ENCODE measurements around the gene CKLF.

Gene CKLF

DNA sequence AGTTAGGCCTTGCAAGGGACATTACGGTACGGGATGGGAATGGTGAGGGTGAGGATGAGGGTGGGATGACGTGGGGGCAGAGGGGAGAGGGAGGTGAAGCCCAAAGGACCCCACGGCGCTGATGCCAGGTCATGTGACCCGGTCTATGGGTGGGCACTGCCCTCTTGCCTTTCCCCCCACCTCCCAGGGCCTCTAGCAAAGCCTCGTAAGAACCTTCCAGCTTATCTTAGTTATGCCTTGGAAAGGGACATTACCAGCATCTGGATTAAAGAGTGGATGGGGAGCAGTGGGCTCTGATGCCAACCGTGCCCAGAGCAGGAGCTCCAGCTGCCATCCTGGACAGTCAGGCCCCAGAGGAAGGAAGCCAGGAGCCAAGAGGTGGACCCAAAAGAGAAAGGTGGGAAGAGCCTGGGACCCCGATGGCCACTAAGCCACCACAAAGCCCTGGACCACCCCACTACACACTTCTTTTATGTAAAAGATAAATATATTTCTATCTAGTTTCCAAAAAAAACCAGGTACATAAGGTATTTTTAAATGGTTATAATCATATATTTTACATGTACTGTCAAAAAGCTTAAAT, 43.4 kb upstream of the CKLF start:
- no peak for DNase-seq
- Histone ChIP-seq H3K36me3 (no peaks in the 10 kb centered on the region), H3K9me3 (no peaks in the 10 kb centered on the region), H3K4me3 (ENCODE audit: low read depth, low read length) (no peak overlapping the region), H3K4me1 (peaks cover 9% of the 10 kb centered on the region), H3K27me3 (no peaks in the 10 kb centered on the region)
- TF ChIP-seq, protein P1, sequence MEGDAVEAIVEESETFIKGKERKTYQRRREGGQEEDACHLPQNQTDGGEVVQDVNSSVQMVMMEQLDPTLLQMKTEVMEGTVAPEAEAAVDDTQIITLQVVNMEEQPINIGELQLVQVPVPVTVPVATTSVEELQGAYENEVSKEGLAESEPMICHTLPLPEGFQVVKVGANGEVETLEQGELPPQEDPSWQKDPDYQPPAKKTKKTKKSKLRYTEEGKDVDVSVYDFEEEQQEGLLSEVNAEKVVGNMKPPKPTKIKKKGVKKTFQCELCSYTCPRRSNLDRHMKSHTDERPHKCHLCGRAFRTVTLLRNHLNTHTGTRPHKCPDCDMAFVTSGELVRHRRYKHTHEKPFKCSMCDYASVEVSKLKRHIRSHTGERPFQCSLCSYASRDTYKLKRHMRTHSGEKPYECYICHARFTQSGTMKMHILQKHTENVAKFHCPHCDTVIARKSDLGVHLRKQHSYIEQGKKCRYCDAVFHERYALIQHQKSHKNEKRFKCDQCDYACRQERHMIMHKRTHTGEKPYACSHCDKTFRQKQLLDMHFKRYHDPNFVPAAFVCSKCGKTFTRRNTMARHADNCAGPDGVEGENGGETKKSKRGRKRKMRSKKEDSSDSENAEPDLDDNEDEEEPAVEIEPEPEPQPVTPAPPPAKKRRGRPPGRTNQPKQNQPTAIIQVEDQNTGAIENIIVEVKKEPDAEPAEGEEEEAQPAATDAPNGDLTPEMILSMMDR (IDR thresholded peaks at IDR 0.05; ENCODE audit: low read depth, low read length), result no peak

DNA sequence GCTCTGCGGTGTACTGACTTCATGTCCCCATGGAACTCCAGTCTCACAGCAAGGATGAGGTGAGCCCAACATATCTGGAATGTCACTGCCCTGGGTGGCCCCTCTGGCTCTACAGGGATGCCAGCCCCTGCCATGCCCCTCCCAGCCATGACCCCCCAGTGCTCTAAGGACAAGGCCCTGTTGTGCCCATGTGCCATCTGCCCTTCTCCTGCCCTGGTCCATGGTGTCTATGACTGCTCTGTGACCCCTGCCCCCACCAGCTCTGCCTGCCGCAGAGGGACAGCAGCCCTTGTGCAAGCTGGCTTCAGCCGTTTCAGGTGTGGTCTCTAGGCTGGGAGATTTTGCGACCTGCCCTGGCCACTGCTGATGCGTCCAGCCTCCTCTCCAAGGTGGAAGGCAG, 42.8 kb upstream of the CKLF start:
- Histone ChIP-seq H3K36me3 (no peaks in the 10 kb centered on the region), H3K4me1 (peaks cover 9% of the 10 kb centered on the region), H3K27me3 (no peaks in the 10 kb centered on the region), H3K9me3 (no peaks in the 10 kb centered on the region), H3K4me3 (ENCODE audit: low read depth, low read length) (no peak overlapping the region)
- no peak for DNase-seq
- TF ChIP-seq, protein P1 (IDR thresholded peaks at IDR 0.05; ENCODE audit: low read depth, low read length), result no peak

DNA sequence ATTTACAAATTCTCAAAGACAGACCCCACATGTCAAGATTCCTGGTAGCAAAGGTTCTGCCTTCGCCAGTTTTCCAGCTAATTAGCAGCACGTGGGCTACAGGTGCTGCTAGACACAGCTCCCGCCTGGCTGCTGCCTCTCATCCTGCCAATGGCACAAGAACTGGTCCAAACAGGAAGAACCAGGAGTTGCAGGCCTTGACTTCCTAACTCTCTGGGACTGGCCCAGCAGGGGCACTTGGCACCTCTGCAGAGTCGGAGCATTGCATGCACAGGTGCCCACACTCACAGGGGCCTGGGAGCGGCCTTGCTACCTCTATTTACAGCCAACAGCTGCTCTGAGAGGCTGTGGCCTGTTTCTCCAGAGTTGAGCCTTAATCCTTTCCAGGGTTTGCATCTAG, 42.1 kb upstream of the CKLF start:
- Histone ChIP-seq H3K4me3 (ENCODE audit: low read depth, low read length) (no peak overlapping the region), H3K27me3 (no peaks in the 10 kb centered on the region), H3K36me3 (no peaks in the 10 kb centered on the region), H3K4me1 (peaks cover 9% of the 10 kb centered on the region), H3K9me3 (no peaks in the 10 kb centered on the region)
- no peak for DNase-seq
- TF ChIP-seq, protein P1 (IDR thresholded peaks at IDR 0.05; ENCODE audit: low read depth, low read length), result no peak

DNA sequence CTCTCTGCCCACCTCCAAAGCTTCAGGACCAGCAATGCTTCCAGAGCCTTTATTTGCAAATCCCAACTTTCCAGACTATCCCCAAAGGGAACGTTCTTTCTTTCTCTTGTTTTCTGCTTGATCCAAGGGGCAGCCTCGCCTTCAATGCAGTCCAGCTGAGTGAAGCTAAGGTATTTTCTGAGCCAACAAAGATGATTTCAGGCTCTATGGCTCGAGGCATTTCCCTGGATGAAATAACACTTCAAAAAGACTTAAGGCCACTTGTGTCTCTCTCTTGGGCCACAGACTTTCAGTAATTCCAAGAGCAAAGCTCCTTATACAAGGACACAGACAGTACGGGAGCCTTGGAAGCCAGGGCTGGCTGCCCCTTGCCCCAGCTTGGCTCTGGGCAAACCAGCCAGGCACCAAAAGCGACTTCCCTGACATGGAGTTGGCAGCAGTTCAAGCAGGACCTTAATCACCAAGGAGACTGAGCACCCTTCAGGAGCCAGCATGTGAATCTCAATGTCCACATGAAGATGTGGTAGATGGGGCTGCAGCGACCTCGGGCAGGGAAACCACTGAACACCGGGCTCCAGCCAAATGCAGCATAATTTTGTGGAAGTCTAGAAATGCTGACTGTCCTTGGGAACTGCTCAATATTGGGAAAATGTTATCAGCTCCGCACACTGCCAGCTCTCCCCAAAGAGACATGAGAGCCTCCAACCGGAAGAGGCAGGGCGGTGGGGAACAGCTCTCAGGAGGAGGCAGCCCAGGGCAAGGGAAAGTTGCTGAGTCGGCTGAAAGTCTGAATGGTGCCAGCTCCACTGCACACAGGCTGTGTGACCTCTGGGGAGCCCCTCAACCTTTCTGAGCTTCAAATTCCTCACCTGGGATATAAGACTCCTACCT, 41.4 kb upstream of the CKLF start:
- peaks cover 9% of the 10 kb centered on the region for H3K4me1 ChIP-seq
- no peak for DNase-seq
- H3K9me3 ChIP-seq, result no peaks in the 10 kb centered on the region
- TF ChIP-seq, protein P1 (IDR thresholded peaks at IDR 0.05; ENCODE audit: low read depth, low read length), result no peak
- H3K27me3 ChIP-seq, result no peaks in the 10 kb centered on the region
- H3K36me3 ChIP-seq, result no peaks in the 10 kb centered on the region
- no peak overlapping the region for H3K4me3 ChIP-seq (ENCODE audit: low read depth, low read length)

DNA sequence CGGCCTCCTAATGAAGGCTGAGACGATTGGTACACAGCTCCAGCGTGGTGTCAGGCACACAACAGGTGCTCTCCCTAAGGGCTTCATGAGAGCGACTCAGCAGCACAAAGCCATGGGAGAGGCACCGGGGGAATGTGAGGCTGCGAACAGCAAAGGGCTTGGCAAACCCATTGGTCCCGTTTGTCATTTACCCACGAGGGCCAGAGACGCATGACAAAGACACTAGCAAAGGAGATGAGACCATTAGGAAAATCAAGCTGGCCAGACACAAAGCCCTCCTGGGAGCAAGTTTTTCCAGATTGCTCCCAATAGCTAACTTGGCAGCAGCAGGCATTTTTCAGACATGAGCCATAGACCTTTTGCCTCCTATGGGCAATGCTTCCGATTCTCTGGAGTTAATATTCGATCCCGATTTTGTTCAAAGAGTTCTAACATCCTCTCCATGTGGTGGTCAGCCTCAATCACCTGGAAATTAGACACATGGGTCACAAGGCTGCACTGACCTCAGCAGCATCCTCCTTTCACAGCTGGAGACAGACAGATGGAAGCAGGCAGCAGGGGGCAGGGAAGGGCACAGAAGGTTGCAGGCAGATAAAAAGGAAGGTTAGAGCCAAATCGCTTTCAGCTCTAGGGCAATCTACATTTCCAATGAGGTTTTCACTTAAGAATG, 40.6 kb upstream of the CKLF start:
- DNase-seq, result peak; percentile 40
- Histone ChIP-seq H3K4me3 (ENCODE audit: low read depth, low read length) (no peak overlapping the region), H3K36me3 (no peaks in the 10 kb centered on the region), H3K4me1 (peaks cover 15% of the 10 kb centered on the region), H3K9me3 (no peaks in the 10 kb centered on the region), H3K27me3 (no peaks in the 10 kb centered on the region)
- TF ChIP-seq, protein P1 (IDR thresholded peaks at IDR 0.05; ENCODE audit: low read depth, low read length), result peak; percentile 50

Measured in BE2C (cell line).